ENCODE measurements around the gene AAMP. TPM values are rescaled to one million over a fixed set of nuclear protein-coding genes. Genes with fewer than 3 reads are reported as not detected.
A peak's percentile ranks its signal among the peaks of the same experiment; 100 is the strongest.

The AAMP gene
- total and polyA plus RNA-seq, 12 donors: 54.8 to 314 (median 110) TPM

- intact Hi-C loops (cut with DNase I): loop anchor here in 1 of 2 donors (5.0 kb wide), 1 partner anchor 72 kb away; no protein-coding TSS in a partner anchor
- H3K27me3 ChIP-seq: no peaks in the 10 kb centered on the region
- DNase-seq: peak in 3 of 7 donors; percentile 20 to 66 (median 49)
- H3K27ac ChIP-seq: peak overlapping the region in 4 of 5 donors; percentile 33 to 89 (median 64)
- WGBS, 4 donors: 52 to 67% (median 57%) methylated on average over 9 to 15 of the region's 15 CpGs
- H3K4me1 ChIP-seq (replicated peaks in 1 of 2): peaks cover 4 to 23% of the 10 kb centered on the region in 2 donors
- H3K9me3 ChIP-seq (replicated peaks in 1 of 3): no peaks in the 10 kb centered on the region
- H3K4me3 ChIP-seq: no peak overlapping the region
- no peak for TF ChIP-seq POLR2A (IDR thresholded peaks at IDR 0.05)
- TF ChIP-seq, protein P1, sequence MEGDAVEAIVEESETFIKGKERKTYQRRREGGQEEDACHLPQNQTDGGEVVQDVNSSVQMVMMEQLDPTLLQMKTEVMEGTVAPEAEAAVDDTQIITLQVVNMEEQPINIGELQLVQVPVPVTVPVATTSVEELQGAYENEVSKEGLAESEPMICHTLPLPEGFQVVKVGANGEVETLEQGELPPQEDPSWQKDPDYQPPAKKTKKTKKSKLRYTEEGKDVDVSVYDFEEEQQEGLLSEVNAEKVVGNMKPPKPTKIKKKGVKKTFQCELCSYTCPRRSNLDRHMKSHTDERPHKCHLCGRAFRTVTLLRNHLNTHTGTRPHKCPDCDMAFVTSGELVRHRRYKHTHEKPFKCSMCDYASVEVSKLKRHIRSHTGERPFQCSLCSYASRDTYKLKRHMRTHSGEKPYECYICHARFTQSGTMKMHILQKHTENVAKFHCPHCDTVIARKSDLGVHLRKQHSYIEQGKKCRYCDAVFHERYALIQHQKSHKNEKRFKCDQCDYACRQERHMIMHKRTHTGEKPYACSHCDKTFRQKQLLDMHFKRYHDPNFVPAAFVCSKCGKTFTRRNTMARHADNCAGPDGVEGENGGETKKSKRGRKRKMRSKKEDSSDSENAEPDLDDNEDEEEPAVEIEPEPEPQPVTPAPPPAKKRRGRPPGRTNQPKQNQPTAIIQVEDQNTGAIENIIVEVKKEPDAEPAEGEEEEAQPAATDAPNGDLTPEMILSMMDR (IDR thresholded peaks at IDR 0.05): no peak
- H3K36me3 ChIP-seq (replicated peaks in 1 of 2): peaks cover 0 to 32% of the 10 kb centered on the region in 2 donors
Observed at GRCh38 chr2:218259099-218259961, 10.6 kb downstream of the AAMP start.

- no peak overlapping the region for H3K4me3 ChIP-seq
- intact Hi-C loops (cut with DNase I): loop anchor here in 1 of 2 donors (5.0 kb wide), 1 partner anchor 70 kb away; no protein-coding TSS in a partner anchor
- peaks cover 4 to 20% of the 10 kb centered on the region in 2 donors for H3K4me1 ChIP-seq (replicated peaks in 1 of 2)
- H3K9me3 ChIP-seq (replicated peaks in 1 of 3): no peaks in the 10 kb centered on the region
- H3K27me3 ChIP-seq: no peaks in the 10 kb centered on the region
- peak overlapping the region in 2 of 5 donors; percentile 7 to 41 for H3K27ac ChIP-seq
- TF ChIP-seq, protein P1 (IDR thresholded peaks at IDR 0.05): peak; percentile 41 to 77 (median 61)
- TF ChIP-seq POLR2A (IDR thresholded peaks at IDR 0.05): no peak
- peak in 5 of 7 donors; percentile 40 to 73 (median 57) for DNase-seq
- peaks cover 0 to 38% of the 10 kb centered on the region in 2 donors for H3K36me3 ChIP-seq (replicated peaks in 1 of 2)
- WGBS, 4 donors: 43 to 52% (median 47%) methylated on average over 8 of the region's 8 CpGs
Observed at GRCh38 chr2:218257390-218257981, 12.5 kb downstream of the AAMP start.

DNA sequence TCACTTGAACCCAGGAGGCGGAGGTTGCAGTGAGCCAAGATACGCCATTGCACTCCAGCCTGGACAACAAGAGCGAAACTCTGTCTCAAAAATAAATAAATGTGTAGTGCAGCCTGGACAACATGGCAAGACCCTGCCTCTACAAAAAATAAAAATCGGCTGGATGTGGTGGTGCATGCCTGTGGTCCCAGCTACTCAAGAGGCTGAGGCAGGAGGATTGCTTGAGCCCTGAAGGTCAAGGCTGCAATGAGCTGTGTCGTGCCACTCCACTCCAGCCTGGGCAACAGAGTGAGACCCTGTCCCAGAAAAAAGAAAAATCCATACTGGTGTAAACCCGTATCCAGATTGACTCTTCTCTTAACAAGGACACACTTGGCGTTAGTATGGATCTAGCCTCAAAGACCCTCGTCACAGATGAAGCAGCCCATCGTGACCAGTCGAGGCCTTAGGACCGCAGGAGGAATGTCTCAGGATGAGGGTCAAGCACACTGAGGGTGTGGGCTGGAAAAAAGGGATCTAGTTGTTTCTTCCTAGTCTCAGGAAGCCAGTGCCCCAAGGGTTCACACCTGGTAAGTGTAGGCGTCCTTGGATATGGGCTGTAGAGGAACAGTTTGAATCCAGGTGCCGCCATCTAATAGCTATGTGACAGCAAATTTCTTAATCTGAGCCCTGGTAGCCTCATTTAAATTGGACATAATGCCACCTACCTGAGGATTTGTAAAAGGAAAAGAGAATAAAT lies 13.2 kb downstream of the AAMP start:
- peak overlapping the region in 2 of 5 donors; percentile 7 to 41 for H3K27ac ChIP-seq
- 89 to 92% (median 91%) methylated on average over 13 of the region's 13 CpGs for WGBS, 4 donors

More for the DNA sequence above, 13.2 kb downstream of the AAMP start:
- Histone ChIP-seq H3K4me1 (replicated peaks in 1 of 2) (peaks cover 4 to 19% of the 10 kb centered on the region in 2 donors), H3K9me3 (replicated peaks in 1 of 3) (no peaks in the 10 kb centered on the region), H3K4me3 (no peak overlapping the region), H3K36me3 (replicated peaks in 1 of 2) (peaks cover 0 to 45% of the 10 kb centered on the region in 2 donors), H3K27me3 (no peaks in the 10 kb centered on the region)
- TF ChIP-seq, protein P1 (IDR thresholded peaks at IDR 0.05): no peak
- no peak for TF ChIP-seq POLR2A (IDR thresholded peaks at IDR 0.05)
- intact Hi-C loops (cut with DNase I): loop anchor here in 1 of 2 donors (5.0 kb wide), 1 partner anchor 69 kb away; no protein-coding TSS in a partner anchor
- DNase-seq: peak in 1 of 7 donors; percentile 43

All from adrenal gland (tissue), 12 donors.